Vagina (tissue), 2 donors: ENCODE measurements around the gene CHD6.

Source experiments
- POLR2A ChIP-seq, 2 donors: fragments of 450-650 bp; IDR thresholded peaks; one replicate each; pipeline ENCODE4 v1.6.1; 2017; ENCODE audit warnings: antibody characterized with exemption in 2 of 2, mild to moderate bottlenecking in 2 of 2, moderate library complexity in 2 of 2
- TF ChIP-seq, protein P1 (sequence below), 3 experiments: fragments of 450-650 bp in 2 of 3; fragments of 200-600 bp in 1 of 3; sonication (generic) in 1 of 3; IDR thresholded peaks; one replicate each; pipeline ENCODE4 v1.5.1; 2017 to 2019; ENCODE audit warnings: antibody characterized with exemption in 3 of 3, mild to moderate bottlenecking in 2 of 3, moderate library complexity in 2 of 3

DNA sequence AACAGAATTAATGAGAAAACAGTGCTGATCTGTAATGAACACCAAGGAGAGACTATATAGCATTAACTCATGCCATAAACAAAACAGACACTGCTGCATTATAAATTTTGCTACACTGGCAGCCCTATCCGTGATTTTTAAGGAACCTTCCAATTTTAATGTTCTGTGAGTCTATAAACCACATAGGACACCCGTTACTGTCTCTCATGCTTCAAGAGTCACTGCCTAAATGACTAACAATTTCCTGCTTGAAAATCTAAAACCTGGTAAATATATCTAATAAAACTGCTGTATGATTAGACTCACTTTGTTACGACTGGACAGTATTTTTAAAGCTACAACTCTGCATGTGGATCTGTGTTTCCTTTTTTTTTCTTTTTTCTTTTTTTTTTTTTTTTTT, 8.7 kb downstream of the CHD6 start:
- TF ChIP-seq, protein P1, sequence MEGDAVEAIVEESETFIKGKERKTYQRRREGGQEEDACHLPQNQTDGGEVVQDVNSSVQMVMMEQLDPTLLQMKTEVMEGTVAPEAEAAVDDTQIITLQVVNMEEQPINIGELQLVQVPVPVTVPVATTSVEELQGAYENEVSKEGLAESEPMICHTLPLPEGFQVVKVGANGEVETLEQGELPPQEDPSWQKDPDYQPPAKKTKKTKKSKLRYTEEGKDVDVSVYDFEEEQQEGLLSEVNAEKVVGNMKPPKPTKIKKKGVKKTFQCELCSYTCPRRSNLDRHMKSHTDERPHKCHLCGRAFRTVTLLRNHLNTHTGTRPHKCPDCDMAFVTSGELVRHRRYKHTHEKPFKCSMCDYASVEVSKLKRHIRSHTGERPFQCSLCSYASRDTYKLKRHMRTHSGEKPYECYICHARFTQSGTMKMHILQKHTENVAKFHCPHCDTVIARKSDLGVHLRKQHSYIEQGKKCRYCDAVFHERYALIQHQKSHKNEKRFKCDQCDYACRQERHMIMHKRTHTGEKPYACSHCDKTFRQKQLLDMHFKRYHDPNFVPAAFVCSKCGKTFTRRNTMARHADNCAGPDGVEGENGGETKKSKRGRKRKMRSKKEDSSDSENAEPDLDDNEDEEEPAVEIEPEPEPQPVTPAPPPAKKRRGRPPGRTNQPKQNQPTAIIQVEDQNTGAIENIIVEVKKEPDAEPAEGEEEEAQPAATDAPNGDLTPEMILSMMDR (IDR thresholded peaks at IDR 0.05): no peak
- TF ChIP-seq POLR2A (IDR thresholded peaks at IDR 0.05): no peak
